Measurements from ENCODE around the gene TET1.
"Not testable (repeated sequence)": the region's sequence is repeated elsewhere in the genome, so short reads cannot be mapped to it uniquely, and the experiment has no call there.

TET1 gene

DNA sequence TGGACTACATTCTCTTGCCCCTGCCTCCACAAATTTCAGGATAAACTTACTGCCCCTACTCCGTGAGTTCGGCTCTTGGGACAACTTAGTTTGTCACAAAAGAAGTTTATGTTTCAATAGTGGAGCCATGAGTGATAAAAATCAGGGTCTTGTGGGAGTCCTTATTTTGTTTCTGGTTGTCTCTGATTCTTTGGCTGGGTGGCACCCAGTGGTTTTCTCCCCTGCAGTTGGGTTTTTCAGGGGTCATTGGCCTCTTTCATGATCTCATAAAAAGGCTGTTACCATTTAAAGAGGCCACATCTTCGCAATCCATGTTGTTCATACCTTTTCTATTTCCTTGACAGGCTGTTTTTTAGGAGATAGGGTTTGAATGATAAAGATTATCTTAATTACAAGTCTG lies 5.5 kb downstream of the TET1 start:
- no peak for DNase-seq

DNA sequence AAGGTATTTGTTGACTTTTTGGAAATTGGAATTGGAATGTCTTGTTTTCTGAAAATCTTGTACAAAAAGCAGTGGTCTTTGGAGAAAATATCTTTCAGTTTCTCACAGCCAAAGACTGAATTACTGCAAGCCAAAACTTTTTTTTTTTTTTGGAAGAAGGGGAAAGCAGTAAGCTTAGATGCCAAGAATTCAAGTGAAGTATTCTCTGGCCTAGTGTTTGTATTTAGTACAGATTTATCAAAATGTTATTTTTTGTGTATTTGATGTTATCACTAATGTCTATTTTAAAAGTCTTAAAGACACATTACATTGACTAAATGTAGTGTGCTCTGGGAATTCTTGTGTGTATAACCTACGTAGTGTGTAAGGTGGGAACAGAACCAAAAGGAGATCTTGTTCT lies 6.2 kb downstream of the TET1 start:
- DNase-seq = no peak

DNA sequence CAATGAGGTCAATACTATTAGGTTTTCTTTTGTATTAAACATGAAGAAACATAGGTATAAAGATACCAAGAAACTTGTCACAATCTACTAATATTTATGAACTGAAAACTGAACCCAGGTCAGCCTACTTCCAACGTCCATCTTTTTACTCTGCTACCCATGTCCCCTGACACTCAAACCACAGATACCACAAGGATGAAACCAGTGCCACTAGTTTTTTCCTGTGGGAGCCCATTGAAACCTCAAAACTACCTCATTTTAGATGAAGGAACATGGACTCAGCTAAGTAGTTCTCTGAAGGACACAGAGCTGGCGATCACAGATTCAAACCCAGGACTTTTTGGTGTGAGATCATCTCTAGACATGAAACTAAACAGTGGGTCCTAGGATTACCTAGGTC lies 6.8 kb downstream of the TET1 start:
- no peak for DNase-seq

DNA sequence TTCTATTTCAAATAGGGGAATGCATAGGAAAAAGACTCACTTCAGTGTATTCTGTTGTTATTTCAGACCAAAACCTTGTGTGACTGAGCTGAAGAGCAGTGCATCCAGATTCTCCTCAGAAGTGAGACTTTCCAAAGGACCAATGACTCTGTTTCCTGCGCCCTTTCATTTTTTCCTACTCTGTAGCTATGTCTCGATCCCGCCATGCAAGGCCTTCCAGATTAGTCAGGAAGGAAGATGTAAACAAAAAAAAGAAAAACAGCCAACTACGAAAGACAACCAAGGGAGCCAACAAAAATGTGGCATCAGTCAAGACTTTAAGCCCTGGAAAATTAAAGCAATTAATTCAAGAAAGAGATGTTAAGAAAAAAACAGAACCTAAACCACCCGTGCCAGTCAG lies 12.0 kb downstream of the TET1 start:
- DNase-seq = no peak

DNA sequence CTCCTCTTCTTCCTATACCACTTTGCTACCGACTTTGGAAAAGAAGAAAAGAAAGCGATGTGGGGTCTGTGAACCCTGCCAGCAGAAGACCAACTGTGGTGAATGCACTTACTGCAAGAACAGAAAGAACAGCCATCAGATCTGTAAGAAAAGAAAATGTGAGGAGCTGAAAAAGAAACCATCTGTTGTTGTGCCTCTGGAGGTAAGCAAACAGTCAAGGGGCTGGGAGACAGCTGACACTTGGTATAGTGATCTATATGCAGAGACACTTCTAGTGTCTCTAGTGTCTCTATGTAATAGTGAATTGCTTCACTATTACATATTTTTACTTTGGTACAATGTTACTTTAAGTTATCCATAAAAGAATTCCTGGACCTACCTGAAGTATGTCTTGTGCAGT lies 13.9 kb downstream of the TET1 start:
- DNase-seq = no peak

DNA sequence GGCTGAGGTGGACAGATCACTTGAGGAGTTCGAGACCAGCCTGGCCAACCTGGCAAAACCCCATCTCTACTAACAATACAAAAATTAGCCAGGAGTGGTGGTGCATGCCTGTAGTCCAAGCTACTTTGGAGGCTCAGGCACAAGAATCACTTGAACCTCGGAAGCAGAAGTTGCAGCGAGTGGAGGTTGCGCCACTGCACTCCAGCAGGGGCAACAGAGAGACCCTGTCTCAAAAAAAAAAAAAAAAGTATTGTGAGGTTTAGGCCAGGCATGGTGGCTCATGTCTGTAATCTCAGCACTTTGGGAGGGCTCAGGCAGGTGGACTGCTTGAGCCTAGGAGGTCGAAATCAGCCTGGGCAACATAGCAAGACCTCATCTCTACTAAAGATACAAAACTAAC lies 16.0 kb downstream of the TET1 start:
- no peak for DNase-seq

DNA sequence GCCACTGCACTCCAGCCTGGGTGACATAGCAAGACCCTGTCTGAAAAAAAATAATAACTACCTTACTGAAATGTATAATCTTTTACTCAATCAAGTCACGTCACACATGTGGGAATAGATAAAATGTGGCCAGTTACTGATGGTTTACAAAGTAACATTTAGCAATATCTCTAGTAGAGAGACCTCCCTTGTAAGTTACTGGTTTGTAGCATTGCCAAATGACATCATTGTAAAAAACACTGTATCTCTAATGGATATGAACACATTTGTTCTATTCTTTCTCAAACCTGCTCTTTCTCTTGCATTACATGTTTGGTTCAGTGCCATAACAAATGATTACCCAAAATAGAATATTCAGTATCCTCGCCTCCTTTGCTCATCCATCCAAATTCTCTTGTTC lies 18.8 kb downstream of the TET1 start:
- no peak for DNase-seq

DNA sequence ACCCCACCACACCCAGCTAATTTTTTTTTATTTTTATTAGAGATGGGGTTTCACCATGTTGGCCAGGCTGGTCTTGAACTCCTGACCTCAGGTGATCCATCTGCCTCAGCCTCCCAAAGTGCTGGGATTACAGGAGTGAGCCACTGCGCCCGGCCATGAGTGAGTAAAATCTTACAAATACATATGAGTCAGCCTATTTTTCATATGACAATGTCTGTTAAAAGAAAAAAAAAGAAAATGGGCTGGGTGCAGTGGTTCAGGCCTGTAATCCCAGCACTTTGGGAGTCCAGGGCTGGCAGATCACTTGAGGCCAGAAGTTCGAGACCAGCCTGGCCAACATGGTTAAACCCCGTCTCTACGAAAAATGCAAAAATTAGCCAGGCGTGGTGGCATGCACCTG lies 24.1 kb downstream of the TET1 start:
- DNase-seq = not testable (repeated sequence)

DNA sequence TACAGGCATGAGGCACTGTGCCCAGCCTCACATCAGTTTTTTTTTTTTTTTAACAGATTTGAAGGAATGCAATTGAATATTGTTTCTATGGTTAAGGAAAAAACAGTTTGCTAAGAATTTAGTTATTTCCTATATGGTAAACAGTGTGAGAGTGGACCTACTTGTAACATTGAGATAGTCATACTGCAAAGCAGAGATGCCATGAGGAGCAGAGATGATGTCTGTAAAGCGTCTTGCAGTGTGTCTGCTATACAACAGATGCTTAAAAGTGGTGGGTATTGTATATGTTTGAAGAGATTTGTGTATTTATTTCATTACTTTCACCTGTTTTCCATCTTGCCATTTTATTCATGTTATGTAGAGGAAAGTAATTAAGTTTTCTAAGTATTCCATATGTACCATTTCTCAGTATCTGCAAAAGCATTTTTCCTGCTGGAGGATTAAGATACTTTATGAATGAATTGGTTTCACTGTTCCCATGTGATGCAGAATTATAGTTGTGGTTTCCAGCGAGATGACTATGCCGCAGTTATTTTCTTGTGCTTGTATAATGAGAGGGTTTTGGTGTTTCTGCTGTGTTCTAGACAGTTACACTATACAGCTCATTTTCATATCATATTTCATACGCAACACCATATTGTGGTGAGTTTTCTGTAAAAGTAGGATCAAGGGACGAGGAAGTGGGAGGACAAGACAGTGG lies 26.6 kb downstream of the TET1 start:
- no peak for DNase-seq

DNA sequence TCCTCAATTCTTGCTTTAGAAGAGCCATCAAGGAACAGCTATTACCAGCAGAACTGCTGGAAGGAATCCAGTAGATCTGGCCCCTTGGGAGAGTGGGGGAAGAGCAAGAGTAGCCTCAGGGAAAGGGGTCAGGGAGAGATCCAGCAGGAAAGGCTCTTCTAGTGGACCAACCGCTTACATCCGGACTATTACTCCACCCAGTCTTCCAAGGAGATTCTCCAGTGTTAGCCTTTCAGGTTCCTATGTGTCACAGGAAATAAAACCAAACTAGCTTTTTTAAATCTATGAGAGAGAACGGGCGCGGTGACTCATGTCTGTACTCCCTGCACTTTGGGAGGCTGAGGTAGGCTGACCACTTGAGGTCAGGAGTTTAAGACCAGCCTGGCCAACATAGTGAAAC lies 34.3 kb downstream of the TET1 start:
- DNase-seq = no peak

DNA sequence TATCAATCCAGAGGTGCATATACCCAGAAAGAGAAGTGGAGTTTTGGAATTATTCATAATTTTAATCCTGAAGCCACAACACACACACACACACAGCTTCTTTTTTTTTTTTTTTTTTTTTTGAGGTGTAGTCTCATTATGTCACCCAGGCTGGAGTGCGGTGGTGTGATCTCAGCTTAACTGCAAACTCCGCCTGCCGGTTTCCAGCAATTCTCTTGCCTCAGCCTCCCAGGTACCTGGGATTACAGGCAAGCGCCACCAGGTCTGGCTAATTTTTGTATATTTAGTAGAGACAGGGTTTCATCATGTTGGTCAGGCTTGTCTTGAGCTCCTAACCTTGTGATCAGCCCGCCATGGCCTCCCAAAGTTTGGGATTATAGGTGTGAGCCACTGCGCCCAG lies 35.4 kb downstream of the TET1 start:
- no peak for DNase-seq

DNA sequence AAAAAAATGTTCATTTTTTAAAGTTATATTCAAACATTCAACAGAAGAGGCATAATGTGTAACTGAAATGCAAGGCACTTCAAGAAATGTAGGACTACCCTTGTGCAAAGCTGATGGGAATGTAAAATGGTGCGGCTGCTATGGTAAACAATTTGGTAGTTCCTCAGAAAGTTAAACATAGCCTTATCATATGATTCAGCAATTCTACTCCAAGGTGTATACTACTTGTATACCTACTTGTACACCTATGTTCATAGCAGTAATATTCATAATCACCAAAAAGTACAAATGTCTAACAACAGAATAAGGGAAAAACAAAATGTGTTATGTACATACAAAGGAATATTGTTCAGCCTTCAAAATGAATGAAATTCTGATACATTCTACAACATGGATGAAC lies 37.3 kb downstream of the TET1 start:
- DNase-seq = no peak

DNA sequence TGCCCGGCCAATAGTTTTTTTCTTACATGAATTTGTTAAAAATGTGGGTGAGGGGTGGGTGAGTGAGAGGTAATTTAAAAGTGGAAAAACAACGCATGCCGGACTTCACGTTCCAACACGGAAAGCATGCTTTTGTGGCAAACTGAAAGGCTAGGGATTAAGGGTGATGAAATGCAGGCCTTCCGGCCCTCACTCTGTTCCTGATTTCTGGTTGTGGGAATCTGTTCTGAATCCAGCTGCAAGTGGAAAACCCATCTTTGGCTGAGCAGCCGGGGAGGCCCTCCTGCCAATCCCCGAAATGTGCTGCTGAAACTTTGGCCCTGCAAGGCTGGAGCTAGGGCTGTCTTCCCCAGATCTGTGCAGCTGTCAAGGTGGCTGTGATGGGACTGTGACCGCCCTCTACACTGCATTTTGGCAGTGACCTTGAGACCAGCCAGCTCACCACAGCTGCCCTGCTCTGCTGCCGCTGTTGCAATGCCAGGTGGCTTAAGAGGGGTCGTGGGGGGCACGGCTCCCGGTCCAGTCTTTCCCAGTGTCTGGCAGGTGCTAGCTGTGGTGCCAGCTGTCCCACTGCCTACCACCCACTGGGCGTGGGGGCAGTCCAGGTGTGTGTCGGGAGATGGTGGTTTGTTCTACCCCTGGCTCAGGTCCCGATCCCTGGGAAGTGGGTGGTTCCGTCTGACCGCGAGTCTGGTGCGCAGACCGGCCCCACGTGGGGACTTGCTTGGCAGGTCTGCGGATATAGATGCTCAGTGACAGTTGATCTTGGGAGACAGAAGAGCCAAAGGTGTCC lies 39.0 kb downstream of the TET1 start:
- DNase-seq = no peak

DNA sequence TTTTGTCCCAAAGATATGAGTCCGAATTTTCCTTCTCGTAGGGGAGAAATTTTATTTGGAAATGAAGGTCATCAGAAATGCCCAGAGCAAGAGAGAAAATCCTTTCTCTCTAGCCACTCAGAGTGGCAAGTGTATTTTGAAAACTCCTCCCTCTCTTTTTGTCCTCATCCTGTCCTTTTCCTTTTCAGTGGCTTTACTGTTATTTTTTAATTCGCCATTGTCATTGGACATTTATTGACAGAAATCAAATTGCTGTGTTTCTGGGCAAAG lies 39.6 kb downstream of the TET1 start:
- DNase-seq = no peak

DNA sequence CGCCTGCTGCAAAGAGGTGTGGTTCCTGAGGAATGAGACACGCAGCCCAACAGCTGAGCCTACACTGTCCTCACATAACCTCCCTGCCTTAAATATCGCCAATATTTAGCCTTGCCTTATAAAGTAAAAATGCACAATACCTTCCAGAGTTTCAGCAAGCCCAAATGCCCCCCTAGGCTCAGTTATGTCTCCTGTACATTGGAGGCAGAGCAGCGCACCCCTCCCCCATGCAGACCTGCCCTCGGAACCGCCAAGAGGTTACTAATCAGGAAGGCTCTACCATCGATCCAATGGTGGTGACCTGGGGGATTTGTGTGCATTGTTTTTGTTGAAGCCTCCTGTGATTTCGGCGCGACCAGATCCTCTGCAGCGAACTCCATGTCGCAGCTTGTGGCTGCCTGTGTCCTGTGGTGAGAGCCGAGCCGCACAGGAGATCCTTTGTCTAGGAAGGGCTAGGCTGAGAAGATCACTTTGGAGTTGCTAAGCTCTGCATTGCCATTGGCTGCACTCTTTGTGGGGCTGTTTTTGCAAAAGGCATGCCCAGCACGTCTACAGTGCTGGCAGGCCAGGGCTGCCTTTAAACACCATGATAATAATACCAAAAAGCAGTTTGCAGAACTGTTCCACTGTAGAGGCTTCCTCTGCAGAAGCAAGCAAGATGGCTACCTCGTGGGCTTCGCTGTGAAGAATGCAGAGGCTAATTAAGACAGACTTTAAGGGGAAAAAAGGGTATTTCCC lies 40.1 kb downstream of the TET1 start:
- DNase-seq = peak; percentile 15 to 52

DNA sequence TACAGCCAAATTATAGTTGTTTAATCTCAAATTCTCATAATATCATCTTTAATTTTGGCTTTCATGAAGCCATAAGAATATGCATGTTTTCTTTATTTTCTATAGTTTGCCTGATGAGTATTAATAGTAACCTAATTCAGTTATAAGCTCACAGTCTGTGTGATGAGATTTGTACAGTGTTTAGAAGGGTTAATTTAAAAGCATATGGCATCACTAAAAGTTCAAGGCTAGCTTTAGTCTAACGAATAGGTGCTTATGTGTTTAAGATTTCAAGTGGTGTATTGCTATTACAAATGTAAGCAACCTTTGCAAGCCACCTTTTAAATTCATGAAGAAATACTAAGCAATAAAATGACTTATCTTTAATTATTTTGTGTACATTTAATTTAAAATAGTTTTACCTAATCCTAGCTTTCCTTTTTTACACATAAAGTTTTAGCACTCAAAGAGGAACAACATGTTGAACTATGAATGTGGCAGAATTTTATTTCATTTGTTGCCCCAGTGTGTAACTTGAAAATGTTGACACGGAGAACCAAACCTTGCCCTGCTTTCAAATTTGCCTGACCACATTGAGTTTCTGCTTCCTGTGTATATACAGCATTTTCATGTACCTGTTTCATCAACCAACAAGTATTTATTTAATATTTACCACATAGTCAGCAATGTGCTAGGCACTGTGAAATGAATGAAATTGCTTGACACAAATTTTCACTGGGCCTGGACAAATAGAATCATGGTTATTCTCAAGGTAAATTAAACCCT lies 41.5 kb downstream of the TET1 start:
- peak in 1 of 2 donors; percentile 3 for DNase-seq

DNA sequence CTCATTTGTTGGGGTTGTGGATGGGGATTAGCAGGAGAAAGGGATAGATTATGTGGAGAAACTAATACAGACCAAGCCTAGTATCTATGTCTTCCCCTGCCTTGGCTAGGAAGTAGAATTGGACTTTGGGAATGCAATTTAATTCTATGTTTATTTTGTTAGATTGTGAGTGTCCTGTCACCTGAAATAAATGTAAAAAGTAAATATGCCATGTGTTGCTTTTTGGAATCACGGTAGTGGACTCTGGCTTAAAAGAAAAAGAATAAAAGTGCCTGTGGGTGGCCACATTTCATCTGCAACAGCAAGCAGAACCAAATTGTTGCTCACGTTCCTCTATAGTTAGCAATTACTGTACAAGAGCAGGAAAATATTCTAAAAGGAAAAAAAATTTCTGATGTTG lies 42.3 kb downstream of the TET1 start:
- DNase-seq = no peak

DNA sequence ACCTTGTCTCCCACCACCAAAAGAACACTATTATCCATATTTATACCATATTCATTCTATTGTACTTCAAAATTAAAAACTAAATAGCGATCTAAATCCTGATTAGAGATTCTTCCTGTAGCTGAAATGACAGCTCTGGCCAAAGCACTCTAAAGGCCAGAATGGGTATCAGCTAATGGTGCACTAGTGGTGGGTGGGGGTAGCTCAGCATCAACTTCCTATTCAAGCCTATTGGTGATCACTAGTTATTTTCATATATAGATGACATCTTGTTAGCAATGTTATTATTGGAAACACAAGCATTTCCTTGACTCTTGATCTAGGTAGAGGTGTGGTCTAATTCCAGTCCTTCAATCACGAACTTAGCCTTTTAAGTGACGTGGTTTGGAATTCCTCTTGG lies 43.6 kb downstream of the TET1 start:
- no peak for DNase-seq

DNA sequence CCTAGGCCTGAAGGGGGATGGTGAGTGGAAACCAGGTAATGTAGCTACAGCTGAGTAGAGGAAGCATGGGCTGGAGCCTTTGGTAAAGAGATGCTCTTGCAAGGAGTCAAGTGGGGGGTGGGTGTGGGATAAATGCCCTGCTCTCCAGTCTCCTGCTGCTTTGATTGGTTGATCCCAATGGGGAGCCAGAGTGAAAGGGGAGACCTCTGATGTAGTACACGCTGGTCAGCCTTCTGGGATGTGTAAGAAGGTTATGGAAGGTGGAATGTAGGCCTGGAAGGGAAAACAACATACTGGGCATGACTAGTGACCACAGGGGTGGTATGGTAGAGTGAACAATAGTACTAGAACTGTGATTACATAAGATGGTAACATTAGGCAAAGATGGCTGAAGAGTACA lies 44.3 kb downstream of the TET1 start:
- DNase-seq = no peak

DNA sequence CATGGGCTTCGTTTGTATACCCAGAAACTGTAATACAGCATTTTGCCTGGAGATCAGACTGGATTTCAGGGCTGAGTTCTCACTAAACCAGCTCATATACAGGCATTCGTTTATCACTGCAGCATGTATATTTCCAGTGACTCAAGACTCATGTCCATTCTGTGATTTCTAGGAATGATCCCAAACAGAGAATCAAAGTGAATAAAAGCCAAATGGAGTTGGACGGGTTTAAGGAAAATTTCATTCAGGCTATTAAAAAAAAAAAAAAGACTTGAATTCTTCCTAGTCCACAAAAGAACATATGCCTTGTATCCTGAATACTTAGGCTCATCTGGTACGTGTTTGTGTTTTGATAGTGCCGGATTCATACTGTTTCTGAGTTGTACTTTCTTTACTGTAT lies 46.8 kb downstream of the TET1 start:
- no peak for DNase-seq

DNA sequence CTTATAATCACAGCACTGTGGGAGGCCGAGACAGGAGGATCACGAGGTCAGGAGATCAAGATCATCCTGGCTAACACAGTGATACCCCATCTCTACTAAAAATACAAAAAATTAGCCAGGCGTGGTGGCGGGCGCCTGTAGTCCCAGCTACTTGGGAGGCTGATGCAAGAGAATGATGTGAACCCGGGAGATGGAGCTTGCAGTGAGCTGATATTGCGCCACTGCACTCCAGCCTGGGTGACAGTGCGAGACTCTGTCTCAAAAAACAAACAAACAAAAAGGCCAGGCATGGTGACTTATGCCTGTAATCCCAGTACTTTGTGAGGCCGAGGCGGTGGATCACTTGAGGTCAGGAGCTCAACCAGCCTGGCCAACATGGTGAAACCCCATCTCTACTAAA lies 49.9 kb downstream of the TET1 start:
- not testable (repeated sequence) for DNase-seq

DNA sequence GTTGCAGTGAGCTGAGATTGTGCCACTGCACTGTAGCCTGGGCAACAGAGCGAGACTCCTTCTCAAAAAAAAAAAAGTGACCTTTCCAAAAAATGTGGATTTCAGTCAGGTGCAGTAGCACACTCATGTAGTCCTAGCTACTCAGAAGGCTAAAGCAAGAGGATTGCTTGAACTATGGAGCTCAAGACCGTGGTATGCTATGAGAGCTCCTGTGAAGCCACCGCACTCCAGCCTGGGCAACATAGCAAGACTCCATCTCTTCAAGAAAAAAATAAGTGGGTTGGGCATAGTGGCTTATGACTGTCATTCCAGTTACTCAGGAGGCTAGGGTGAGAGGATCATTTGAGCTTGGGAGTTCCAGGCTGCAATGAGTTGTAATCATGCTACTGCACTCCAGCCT lies 51.1 kb downstream of the TET1 start:
- DNase-seq = no peak

DNA sequence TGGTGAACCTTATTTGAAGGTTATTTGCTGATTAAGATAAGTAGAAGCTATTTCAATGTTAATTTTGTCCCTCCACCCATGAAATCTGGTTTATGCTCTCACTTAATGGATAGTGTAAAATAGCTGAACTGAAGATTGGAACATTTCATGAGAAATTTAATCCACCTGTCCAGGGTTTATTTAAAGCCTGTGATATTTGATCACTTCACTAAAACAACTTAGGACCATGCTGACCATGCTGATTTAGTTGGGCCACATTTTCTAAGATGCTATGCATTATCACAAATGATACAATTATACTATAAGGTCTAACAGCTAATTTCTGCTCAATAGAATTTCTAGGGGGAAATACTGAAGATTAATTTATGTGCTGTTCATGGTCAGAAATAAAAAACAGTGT lies 53.8 kb downstream of the TET1 start:
- not testable (repeated sequence) for DNase-seq

DNA sequence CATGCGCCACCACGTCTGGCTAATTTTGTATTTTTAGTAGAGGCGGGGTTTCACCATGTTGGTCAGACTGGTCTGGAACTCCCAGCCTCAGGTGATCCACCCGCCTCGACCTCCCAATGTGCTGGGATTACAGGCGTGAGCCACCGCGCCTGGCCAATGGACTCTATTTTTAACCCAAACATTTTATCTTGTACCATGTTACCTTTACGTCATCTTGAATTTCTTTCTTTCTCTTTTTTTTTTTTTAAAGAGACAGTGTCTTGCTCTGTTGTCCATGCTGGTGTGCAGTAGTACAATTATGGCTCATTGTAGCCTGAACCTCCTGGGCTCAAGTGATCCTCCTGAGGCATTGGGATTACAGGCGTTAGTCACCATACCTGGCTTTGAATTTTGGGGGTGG lies 57.6 kb downstream of the TET1 start:
- DNase-seq = not testable (repeated sequence)
